Activated CD4-positive, CD25-positive, alpha-beta regulatory T cell treated with anti-CD3 and anti-CD28 coated beads, Interleukin-2, amount 50 U/mL, for 72 hours (primary cell): ENCODE measurements around the gene NTPCR.

Experiments used
- DNase-seq: peaks from one replicate; pipeline ENCODE4 v3.0.0; 2021

The NTPCR gene

DNA sequence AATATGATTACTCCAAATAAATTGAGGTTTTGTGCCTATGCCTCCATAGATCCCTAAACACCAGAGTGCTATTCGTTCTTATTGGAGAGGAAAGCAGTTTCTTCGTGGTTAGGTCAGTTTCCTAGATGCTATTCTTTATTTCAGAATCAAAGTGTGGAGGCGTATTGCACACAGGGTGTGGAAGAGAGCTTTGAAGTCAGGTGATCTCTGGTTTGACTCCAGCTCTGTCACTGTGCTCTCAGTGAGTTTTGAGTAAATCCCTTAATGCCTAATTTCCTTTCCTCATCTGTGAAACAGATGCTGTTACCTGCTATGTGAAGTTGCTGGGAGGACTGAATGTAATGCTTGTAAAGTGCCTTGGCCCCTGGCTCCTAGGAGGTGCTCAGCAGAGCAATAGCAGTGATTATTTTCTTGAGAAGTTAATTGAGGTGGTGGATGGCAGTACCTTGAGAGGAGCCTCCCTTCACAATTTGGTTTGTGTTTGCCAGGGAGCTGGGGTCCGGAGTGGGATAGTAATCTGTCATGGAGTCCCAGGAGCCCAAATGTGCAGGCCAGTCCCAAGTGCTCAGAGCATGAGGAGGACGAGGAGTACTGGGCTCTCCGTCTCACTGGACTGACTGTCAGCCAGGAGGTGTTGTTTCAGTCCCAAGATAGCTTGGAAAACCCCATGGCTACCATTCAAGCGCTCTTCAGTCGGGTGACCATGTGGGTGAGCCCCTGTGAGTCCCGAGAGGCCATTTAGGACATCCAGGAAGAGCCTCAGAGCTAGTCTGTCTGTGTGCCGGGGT lies 14.9 kb downstream of the NTPCR start:
- DNase-seq = no peak

DNA sequence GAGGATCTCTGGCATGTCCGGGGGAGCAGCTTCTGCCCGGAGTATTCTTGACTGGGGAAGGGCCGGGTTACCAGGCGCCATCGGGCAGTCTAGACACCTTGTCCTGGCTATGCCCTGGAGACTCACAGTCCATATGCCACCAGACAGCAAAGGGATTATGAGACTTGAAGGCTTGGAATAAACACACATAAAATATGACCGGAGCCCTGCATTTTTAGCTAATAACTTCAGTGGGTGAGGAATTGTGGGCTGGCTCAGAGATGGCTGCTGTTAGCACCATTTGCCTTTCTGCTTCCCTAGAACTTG lies 15.5 kb downstream of the NTPCR start:
- DNase-seq = no peak

DNA sequence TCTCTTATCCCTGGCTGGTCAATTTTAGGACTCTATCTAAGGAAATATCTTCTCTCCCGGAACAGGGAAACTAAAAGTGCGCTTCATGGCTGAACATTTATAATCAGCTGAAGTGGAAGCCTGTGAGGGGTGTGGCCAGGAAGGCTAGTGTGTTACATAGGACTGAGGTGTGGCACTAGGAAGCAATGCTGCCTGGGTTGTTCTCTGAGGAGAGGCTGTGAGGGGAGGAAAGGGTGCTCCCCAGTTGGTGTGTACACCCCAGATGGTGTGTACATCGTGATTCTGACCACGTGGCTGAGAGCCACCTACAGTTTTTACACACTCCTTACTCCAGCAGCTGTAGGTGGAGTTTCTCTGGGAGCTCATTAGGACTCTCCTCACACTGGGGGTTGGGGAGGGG lies 16.3 kb downstream of the NTPCR start:
- no peak for DNase-seq

DNA sequence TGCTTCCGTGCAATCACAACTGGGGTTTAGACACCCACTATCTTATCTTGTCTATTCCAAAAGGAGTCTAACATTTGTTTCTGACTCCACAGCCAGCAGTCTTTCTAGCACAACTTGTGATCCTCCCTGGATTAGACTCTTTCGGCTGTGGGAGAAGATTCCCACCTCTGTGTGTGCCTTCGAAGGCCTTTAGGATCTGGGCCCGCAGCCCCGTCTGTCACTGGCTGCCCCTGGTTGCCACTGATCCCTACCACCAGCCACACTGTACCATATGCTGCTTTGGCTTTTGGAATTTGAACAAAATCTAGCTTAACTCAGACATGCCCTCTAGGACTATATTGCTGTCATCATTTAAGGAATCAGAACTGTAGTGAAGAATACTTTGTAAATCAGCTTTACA lies 18.0 kb downstream of the NTPCR start:
- no peak for DNase-seq

DNA sequence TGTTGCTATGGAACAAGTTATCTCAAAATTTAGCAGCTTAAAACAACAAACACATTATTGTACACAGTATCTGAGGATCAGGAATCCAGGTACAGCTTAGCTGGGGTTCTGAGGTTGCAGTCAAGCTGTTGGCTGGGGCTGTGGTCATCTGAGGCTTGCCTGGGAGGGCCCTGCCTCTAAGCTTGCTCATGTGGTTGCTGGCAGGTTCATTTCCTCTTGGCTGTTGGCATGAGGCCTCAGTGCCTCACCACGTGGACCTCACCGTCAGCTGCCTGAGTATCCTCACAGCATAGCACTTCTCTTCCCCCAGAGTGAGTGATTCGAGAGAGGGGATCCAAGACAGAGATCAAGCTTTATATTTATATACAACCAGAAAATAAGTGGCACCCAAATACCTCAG lies 18.6 kb downstream of the NTPCR start:
- no peak for DNase-seq

DNA sequence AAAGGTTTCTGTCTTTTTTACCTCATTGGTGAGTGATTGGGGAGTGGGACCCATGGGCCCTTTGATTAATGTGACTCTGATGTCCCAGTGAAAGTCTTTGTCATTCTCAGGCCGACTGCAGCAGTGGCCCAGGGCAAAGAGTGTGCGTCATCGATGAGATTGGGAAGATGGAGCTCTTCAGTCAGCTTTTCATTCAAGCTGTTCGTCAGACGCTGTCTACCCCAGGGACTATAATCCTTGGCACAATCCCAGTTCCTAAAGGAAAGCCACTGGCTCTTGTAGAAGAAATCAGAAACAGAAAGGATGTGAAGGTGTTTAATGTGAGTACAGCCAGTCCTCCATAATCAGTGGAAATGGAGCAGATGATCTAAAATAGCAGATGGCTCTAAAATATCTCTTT lies 19.4 kb downstream of the NTPCR start:
- no peak for DNase-seq

DNA sequence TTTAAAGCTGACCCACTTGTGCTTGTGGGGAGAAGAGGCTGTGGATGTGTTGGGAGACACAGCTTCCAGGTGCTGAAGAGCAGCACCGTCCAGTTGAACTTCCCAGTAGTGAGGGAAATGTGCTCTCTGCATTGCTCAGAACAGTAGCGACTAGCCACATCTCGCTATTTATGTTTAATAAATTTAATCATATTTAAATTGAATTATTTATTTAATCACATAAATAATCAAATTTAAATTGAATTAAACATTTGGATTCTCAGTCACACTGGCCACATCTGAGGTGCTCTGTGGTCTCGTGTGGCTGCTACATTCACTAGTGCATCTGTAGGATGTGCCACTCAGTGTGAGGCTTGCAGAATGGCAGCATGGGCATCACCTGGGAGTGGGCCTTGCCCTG lies 20.1 kb downstream of the NTPCR start:
- no peak for DNase-seq

DNA sequence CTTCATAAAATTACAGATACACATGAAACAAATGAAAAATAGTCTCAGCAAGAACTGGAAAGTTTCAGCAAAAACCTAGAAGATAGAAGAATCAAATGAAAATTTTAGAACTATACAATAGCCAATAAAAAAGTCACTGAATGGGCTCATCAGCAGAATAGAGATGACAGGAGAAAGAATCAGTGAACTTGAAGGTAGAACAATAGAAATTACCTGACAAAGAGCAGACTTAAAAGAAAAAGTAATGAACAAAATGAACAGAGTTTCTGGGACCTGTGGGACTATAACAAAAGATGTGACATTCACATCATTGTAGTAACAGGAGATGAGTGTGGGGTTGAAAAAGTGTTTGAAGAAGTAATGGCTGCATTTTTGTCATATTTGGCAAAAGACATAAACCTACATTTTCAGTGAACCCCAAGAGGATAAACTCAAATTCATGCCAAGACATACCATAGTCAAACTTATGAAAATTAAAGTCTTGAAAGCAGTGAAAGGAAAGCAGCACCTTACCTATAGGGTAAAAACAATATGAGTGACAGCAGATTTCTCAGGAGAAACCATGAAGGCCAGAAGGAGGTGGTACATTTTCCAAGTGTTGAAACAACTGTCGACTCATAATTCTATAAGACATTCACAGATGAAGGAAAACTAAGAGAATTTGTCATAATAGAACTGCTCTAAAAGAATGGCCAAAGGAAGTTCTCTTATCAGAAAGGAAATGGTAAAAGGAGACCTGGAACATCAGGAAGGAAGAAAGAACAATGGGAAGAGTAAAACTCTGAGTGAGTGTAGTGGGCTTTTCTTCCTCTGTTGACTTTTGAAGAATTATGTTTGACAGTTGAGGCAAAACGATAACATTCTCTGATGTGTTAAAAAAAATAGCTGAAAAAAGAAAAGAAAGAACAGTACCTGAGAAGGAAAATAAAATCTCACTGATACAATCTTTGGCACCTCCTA lies 23.5 kb downstream of the NTPCR start:
- no peak for DNase-seq

DNA sequence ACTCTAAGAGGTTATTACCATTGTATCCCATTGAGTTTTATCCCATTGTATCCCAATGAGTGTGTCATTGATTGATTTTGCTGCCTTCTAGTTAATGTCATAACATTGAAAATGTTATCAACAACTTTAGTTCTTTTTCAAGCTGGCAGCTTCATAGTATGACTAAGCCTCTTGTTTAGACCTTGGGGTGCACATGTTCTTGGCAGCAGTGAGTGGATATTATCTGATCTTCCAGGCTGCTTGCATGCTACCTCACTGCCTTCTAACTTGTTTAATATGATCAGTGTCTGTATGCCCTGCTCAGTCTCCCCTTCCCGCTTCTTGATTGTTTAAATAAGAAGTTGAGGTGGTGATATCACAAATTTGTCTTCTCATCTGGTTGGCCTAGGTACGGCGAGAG lies 24.6 kb downstream of the NTPCR start:
- no peak for DNase-seq

DNA sequence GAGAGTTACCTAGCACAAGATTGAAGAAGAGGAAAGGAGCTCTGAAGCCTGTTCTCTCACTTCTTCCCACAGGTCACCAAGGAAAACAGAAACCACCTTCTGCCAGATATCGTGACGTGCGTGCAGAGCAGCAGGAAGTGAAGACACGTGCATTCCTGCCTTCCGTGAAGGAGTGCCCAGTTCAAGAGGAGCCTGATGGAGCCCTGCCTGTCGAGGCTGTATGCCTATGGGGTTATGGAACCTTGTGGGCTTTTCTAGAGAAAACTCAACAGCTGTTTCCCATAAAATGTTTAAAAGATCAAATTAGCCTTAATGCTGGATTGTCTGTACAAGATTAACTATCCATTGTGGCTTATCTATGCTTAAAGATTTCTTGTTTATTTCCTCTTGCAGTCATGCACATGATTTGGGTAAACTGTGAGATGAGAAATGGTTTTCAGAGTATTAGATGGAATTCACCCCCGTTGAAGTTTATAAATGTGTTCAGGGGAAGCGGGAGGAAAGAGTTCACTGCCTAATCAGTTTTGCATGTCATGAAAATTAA lies 27.8 kb downstream of the NTPCR start:
- DNase-seq = no peak

DNA sequence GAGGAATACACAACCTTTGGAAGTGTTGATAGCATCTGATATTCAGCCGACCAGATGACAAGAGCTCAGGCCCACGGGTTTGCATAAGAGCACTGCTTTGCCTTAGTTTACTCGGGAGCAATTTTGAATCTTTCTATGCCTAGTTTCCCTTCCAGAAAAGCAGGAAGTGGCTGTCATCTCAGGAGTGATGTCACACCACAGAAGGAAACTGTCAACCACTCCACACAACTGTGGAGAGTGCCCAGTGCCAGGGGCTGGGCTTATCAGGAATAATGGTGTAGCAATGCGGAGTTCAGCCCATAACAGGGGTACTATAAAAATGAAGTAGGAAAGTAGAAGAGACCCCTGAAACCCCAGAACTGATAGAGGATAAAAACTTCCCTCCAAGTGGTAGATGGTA lies 28.4 kb downstream of the NTPCR start:
- no peak for DNase-seq

DNA sequence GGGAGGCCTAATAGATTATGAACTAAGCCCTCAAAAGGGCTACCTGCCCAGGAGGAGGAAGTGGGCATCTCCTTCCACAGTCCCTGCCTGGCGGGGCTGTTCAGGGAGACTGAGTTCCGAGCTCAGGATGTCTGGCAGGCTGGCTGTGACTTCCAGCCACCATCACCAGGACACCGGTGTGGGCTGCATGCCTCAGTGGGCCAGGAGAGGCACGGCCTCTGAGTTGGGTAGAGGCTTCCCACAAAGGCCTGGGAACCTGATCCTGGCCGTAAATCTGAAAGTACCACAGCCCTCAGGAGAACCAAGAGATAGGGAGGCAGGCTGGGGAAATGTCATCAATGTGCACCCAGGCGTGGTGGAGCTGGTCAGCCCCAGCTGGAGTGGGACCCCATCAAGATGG lies 29.1 kb downstream of the NTPCR start:
- DNase-seq = no peak

DNA sequence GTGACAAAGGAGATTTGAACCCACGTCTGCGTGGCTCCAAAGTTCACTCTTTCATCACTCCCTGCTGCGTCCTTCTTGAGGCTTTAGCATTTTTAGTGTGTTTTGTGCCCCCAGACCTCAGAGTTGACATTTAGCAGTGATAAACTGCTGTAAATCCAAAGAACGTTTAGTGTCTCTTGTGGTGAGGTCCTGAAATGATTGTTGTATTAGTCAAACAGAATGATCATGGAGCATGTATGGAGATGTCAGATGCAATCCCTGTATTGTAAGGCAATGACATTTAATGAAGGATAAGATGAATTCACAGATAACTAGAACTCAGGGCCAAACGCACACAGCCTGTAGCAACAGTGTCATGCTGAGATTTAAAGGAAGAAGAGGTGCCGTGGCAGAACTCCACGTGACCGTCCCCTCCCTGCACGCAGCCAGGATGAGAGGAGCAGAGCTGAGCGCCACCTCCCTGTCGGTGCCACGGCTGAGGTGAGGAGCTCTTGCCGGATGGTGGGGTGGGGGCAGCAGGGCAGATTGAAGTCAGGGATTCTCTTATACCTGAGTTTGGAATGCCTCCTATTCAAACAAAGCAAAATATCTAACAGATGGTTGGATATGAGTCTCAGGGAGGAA lies 30.1 kb downstream of the NTPCR start:
- no peak for DNase-seq

DNA sequence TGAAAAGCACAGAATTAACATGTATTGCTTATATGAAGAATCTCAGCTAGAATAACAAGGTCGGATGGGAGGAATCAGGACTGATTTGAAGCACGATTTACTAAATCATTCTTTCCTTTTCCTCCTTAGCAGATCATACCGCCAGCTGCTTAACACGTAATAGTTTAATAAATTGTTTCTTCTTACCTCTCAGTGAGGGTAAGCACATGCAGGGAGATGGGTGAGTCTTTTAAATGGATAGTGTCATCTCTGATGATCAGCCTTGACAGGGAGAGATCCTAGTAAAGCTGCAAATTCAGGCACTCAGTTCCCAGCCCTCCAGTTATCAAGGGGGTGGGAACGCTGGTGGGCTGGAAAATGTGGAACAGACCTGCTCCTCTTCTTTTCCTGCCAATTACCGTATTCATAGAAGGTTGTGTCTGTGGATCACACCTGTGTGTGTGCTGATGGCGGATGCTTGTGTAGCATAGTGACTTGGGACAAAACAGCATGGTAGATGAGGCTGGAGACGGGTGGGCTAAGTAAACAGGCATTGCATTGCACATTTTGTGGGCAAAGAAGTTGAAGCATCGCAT lies 30.7 kb downstream of the NTPCR start:
- DNase-seq = no peak

DNA sequence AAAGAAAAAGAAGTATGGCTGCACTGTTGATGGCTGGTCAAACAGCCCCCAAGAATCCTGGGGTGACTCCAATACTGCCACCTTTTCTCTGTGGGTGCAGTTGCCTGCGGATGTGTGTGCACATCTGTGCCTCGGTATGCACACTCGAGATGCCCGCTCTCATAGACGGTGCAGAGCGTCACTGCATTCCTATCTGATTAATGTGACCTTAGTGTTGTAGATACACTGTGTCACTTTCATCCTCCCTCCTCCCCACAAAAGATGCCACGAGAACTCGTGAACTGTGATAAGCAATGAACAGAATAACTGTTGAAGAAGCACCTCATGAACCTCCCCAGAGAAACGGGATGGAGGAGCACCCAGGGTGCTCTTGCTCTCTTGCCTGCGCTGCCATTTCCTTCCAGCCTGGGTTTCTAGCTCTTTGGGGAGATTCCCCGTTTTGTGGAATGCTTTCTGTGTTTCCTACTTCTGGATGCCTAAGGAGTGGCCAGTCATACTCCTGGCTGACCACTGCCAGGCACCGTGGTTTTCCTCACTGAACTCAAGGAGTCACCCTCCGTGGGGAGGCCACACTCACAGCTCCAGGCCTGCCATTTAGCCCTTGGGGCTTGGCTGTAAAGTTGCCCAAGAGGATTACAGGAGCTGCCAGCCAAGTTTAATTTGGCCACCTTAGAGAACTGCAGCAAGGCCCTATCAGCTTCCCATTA lies 32.0 kb downstream of the NTPCR start:
- DNase-seq = no peak

DNA sequence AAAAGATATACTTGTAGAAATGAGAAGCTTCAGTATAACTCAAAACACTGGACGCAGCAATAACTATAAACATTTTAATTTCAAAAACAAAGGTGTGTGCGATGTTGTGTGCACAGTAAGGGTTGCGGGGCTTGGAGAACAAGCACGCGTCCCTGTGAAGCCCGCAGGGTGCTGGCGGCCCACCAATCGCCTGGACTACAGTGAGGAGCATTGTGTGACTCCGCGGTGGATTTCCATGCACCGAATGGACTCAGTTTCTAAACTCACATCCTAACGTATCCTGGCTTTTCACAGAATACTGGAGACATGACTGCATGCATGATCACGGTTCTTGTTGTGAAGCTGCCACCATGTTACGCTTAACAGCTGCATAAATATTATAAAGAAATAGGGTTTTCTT lies 33.0 kb downstream of the NTPCR start:
- no peak for DNase-seq

DNA sequence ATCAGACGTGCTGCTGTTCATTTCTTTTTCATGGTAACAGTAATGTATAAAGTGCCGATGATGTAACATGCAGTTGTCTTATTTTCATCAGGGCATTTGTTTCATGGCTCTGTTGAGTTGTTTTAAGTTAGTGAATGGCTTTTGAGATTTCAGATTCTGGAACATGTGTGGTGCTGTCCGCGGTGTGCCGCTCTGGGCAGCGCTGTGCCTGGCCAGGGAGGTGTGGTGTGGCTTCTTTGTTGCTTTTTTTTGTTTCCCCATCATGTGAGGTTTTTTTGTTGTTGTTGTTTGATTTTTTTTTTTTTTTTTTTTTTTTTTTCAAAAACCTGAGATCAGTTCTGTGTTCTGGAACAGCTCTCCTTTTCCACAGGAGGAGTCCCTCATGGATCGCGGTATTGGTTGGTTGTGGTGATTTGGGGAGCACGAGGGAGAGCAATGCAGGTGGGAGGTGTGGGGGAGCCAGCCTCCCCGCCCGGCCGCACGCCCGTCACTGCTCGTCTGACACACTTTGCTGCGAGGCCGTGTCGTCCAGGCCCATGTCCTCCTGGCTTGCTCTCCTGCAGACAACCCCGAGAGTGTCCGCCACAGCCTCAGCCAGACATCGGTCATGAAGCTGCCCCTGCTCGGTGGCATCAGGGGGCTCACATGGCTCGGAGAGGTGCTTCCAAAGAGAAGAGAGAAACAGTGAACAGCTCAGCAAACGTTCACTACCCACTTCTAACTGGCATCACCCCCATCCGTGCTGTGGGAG lies 33.6 kb downstream of the NTPCR start:
- DNase-seq = no peak

DNA sequence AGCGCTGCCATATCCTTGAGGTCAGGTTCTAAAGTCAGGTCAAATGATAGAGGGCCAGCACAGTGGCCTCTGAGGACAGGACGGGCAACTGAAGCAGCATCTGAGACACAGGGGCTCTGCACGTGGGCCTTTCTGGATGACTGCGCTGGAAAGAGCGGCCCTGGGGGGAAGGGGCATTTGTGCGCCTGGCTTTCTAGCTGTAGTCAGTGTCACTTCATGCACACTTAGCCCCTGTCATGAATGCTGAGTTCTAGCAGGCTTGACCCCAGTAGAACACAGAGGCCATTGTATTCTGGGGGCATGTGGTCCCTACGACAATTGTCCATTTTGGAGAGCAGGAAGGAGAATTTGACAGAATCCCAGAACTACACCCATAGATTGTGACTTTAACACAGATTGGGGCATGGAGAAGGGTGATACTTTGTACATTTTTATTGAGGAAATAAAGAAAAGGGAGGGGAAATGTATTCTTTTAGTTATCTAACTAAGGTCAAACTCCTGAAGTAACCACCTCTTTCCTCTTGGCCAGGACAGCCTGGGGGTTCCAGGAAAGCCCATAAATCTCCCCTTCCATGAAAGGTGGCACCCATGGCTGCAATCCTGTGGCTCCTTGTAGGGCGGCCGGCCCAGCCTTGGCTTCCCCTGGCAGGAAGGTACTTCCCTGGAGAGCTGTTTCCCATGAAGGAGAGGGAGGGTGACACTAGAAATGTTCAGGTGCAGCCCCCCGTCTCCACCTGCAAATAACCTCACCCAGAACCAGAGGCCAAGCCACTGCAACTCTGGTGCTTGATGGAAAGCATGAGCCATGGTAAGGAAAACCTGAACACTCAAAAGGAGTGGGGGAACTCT lies 34.4 kb downstream of the NTPCR start:
- DNase-seq = no peak

DNA sequence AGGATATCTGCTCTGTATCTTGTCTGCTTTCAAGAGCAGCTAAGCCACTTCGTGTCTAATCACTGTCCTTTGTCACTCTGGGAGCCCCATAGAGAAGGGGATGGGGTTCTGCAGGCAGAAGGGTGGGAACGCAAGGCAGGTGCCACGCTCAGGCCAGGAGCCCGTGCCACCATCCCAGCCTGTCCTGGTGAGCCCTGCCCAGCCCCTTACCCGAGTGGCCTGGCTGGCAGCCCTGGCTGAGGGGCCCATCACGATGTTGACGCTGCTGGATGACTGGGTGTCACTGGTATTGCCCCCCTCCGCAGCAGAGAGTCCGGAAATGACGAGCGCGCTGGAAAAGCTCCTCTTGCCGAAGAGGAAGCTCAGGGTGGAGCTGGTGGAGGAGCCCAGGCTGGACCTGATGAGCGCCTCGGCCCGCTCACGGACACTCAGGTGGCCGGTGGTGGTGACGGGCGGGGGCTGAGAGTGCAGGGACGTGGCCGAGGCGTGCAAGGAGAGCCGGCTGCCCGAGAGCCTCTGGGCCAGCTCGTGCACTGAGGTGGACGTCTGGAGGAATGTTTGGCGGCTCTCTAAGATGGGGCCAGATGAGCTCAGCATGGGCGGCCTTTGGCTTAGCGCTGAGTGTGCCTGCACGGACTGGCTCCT lies 35.6 kb downstream of the NTPCR start:
- DNase-seq = no peak

DNA sequence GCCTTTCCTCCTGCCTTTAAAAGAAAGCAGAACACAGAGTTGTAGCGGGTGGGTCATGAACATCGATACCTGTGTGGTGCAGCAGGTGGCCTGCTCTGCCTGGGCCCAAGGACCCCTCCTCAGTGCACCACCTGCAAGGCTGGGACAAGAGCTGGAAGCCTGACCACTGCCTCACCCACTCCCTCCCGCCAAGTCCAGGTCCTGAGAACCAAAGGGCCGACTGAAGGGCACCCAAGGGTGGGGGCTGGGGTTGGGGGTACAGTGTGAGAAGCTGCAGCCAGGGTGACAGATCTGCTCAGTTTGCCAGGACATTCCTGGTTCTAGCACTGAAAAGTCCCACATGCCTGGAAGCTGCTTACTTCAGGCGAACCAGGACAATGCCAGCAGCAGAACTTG lies 36.1 kb downstream of the NTPCR start:
- no peak for DNase-seq
